GM12865 (cell line): ENCODE data around the gene ST6GALNAC5.

Experiments
- DNase-seq: peaks from one replicate; pipeline ENCODE4 v3.0.0; 2010; ENCODE audit warnings: low read depth
- H3K4me3 ChIP-seq: 2 replicates; pipeline ENCODE4 v1.5.1; 2011; ENCODE audit warnings: mild to moderate bottlenecking, low read depth, low read length, control low read depth
- TF ChIP-seq, protein P1 (sequence below): IDR thresholded peaks from 2 replicates; pipeline ENCODE4 v1.5.1; 2011; ENCODE audit warnings: low read length, control low read depth, low read depth, inconsistent platforms; ENCODE audit not compliant: insufficient read depth; ENCODE audit errors: missing control alignments

ST6GALNAC5 gene

DNA sequence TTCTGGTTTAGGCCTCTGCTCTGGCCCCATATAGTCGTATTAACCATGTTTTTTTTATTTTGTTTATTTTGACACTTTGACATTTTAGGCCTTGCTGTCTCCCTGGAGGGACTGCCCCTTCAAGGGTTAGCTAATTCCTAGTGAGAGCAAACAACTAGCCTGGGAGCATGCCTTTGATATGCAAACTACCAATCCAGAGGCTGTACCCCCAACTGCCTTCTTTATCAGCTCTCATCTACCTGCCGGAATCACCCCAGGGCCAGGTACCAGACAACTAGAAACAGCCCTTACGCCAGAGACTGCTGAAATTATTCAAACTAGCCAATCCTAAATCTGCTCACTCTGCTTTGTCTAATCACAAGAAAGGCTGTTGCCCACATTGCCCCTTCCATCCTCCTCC lies 13.0 kb upstream of the ST6GALNAC5 start:
- H3K4me3 ChIP-seq: no peak overlapping the region
- TF ChIP-seq, protein P1, sequence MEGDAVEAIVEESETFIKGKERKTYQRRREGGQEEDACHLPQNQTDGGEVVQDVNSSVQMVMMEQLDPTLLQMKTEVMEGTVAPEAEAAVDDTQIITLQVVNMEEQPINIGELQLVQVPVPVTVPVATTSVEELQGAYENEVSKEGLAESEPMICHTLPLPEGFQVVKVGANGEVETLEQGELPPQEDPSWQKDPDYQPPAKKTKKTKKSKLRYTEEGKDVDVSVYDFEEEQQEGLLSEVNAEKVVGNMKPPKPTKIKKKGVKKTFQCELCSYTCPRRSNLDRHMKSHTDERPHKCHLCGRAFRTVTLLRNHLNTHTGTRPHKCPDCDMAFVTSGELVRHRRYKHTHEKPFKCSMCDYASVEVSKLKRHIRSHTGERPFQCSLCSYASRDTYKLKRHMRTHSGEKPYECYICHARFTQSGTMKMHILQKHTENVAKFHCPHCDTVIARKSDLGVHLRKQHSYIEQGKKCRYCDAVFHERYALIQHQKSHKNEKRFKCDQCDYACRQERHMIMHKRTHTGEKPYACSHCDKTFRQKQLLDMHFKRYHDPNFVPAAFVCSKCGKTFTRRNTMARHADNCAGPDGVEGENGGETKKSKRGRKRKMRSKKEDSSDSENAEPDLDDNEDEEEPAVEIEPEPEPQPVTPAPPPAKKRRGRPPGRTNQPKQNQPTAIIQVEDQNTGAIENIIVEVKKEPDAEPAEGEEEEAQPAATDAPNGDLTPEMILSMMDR: no peak
- no peak for DNase-seq

DNA sequence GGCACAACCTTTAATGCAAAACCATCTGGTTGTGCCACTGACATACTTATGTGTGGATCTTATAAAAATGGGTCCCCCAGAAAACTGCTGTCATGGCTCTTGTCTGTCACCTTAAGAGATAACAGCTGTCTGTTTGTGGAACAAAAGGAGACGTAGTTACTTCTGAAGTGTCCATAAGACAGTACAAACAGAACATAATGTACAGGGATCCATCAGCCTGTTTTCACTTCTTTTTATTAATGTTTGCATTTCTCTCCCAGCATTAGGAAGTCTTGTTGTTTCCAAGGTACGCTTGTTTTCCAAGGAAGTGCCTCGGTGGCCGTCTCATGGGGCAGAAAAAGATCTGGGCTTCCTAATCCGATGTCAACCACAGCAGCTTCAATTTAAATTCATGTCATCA lies 11.2 kb upstream of the ST6GALNAC5 start:
- TF ChIP-seq, protein P1: no peak
- DNase-seq: no peak
- no peak overlapping the region for H3K4me3 ChIP-seq

GRCh38 chr1:76857138-76857537 lies 10.1 kb upstream of the ST6GALNAC5 start:
- no peak overlapping the region for H3K4me3 ChIP-seq
- TF ChIP-seq, protein P1: no peak
- no peak for DNase-seq

- DNase-seq: no peak
- TF ChIP-seq, protein P1: no peak
- H3K4me3 ChIP-seq: no peak overlapping the region
Observed at GRCh38 chr1:76857973-76858372, 9.3 kb upstream of the ST6GALNAC5 start.

DNA sequence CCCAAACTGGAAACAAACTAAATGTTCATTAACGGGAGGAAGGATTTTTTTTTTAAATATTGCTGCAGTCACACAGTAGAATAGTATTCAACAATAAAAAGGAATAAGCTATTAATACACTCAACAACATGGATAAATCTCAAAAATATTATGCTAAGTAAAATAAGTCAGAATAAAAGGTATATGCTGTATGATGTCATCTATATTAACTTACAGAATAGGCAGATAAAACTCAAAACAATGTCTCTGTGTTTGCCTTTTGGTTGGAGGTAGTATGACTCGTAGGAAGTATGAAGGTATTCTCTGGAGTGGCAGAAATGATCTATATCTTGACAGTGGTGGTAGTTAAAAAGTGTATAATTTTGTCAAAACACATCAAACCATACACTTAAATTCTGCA lies 6.1 kb upstream of the ST6GALNAC5 start:
- no peak for DNase-seq
- TF ChIP-seq, protein P1: no peak
- H3K4me3 ChIP-seq: no peak overlapping the region

DNA sequence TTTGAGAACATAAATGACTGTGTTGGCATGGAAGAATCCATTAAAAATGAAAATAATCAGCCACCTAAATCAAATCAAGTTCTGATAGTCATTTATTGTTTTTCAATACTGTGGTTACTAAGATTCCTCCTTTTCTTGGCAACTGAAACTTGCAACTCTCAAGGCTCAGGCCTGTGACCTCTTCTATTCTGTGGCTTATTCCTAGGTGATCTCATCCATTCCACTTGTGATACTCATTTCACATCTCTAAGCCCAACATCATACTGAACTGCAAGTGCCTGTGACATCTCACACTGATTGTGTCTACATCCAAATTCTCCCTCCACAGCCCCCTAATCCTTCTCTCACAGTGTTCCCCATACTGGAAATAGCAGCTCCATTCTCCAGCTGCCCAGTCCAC lies 4.8 kb upstream of the ST6GALNAC5 start:
- DNase-seq: no peak
- H3K4me3 ChIP-seq: no peak overlapping the region
- TF ChIP-seq, protein P1: no peak

GRCh38 chr1:76864383-76864782 lies 2.9 kb upstream of the ST6GALNAC5 start:
- no peak for DNase-seq
- H3K4me3 ChIP-seq: no peak overlapping the region
- TF ChIP-seq, protein P1: no peak
